ENCODE data around the gene ZFYVE19. TPM values are rescaled to one million over a fixed set of nuclear protein-coding genes. Genes with fewer than 3 reads are reported as not detected.

Gene ZFYVE19
- total and polyA plus RNA-seq, 2 of the 4 experiments (the other 2 are of a cell fraction), result 22.6 to 29.6 TPM

DNA sequence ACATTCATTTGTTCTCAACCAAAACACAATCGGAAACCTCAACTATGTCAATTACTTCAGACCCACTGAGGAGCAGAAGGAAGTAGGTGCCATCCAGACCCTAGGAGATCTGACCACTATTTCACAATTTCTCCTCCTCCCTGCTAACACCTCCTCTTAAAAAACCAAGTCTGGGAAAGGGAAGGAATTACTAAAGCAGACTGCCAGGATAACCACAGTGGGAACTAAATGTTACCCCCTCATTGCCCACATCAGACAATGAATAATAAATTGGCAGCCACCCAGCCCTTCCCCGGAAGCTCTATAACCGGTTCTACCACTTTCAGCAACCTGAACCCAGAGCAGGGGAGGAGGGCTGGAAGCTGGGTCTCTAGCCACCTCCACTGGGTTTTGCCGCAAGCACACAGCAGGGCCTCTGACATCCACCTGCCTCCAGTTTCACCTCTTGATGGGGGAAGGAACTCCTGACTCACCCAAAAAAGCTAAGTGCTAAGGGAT, 19.5 kb upstream of the ZFYVE19 start:
- H3K56ac ChIP-seq (ENCODE audit: extremely low read depth, insufficient read depth, low read length), result no peak overlapping the region
- H3K79me1 ChIP-seq (ENCODE audit: low read depth in 1 of 2, low read length in 2 of 2), result peaks cover 46 to 68% of the 10 kb centered on the region in 2 experiments
- H3K23ac ChIP-seq (ENCODE audit: low read depth, low read length), result no peak overlapping the region
- H3K27ac ChIP-seq (ENCODE audit: insufficient read depth, low read length), result no peak overlapping the region
- peak overlapping the region; percentile 4; the same call in 1 of the 2 replicates for H3K4me2 ChIP-seq (ENCODE audit: low read depth, low read length)
- BruUV-seq (replicated peaks), result no TSS peak
- peaks cover 46% of the 10 kb centered on the region for H4K20me1 ChIP-seq (ENCODE audit: insufficient read depth, low read length)
- H2BK120ac ChIP-seq (ENCODE audit: low read depth, low read length), result no peak overlapping the region
- no peak overlapping the region for H2AK9ac ChIP-seq (replicated peaks; ENCODE audit: low read depth, low read length, poor library complexity)
- no peak overlapping the region for H3K4ac ChIP-seq (ENCODE audit: low read depth, low read length)
- H2BK15ac ChIP-seq (ENCODE audit: low read depth, low read length), result no peak overlapping the region
- no peak overlapping the region for H3K18ac ChIP-seq (ENCODE audit: low read depth, low read length)
- ChIA-PET CTCF (no interaction called here), POLR2A (ENCODE audit: unreplicated experiment) (no interaction called here)
- peaks cover 2% of the 10 kb centered on the region; the same call in 1 of the 2 replicates for H3K36me3 ChIP-seq (ENCODE audit: control insufficient read depth, insufficient read depth, low read length)
- dilution Hi-C loops (cut with HindIII; ENCODE audit: low sequenced_read_pairs, unreplicated experiment) (no loop called here), intact Hi-C loops (cut with micrococcal nuclease) (no loop called here), in situ Hi-C loops (cut with MboI; ENCODE audit: low sequenced_read_pairs) (no loop called here)
- no peak overlapping the region for H2BK20ac ChIP-seq (ENCODE audit: low read depth, low read length)
- no peaks in the 10 kb centered on the region for H3K27me3 ChIP-seq (ENCODE audit: control insufficient read depth, insufficient read depth, low read length)
- H2AK5ac ChIP-seq (ENCODE audit: low read depth, low read length), result no peak overlapping the region
- H4K8ac ChIP-seq (ENCODE audit: low read depth in 2 of 2, low read length in 2 of 2), result no peak overlapping the region
- H3K4me3 ChIP-seq (ENCODE audit: insufficient read depth, low read depth, low read length), result no peak overlapping the region
- no peak overlapping the region for H3K9ac ChIP-seq (ENCODE audit: low read depth, low read length)
- H2AFZ ChIP-seq (replicated peaks; ENCODE audit: low read length, poor library complexity), result no peak overlapping the region
- H4K5ac ChIP-seq (ENCODE audit: low read depth, low read length), result no peak overlapping the region
- peak; percentile 88 for TF ChIP-seq CEBPB (IDR thresholded peaks at IDR 0.05; ENCODE audit: low read depth, low read length)
- TF ChIP-seq, protein P1, sequence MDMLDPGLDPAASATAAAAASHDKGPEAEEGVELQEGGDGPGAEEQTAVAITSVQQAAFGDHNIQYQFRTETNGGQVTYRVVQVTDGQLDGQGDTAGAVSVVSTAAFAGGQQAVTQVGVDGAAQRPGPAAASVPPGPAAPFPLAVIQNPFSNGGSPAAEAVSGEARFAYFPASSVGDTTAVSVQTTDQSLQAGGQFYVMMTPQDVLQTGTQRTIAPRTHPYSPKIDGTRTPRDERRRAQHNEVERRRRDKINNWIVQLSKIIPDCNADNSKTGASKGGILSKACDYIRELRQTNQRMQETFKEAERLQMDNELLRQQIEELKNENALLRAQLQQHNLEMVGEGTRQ (IDR thresholded peaks at IDR 0.05; ENCODE audit: low read depth, low read length), result no peak
- H3K9me3 ChIP-seq (ENCODE audit: control insufficient read depth, insufficient read depth, low read length), result no peaks in the 10 kb centered on the region
- H3K4me1 ChIP-seq (ENCODE audit: control insufficient read depth, insufficient read depth, low read length), result peaks cover 10% of the 10 kb centered on the region
- peaks cover 5% of the 10 kb centered on the region; the same call in 1 of the 2 replicates for H3K9me1 ChIP-seq (ENCODE audit: insufficient read depth, low read length)
- H4K91ac ChIP-seq (ENCODE audit: insufficient read depth, low read depth, low read length), result no peak overlapping the region
- DNase-seq (peak; percentile 62), ATAC-seq (ENCODE audit: low read depth) (0 out of 2 replicates have a peak, but pooled peaks have one; percentile 15)
- no CpG with 5 or more reads among the region's 4 CpGs for WGBS, 2 experiments (ENCODE audit: extremely low coverage in 2 of 2, insufficient read length in 1 of 2)
- no peak overlapping the region; the same call in 1 of the 2 replicates for H3K14ac ChIP-seq (replicated peaks; ENCODE audit: low read depth, low read length)
- H2BK5ac ChIP-seq (ENCODE audit: low read depth, low read length, poor library complexity, severe bottlenecking), result no peak overlapping the region
